Renal cortex interstitium (tissue), 11 donors: ENCODE results near the gene KRTAP10-3. TPM values are rescaled to one million over a fixed set of nuclear protein-coding genes. Genes with fewer than 3 reads are reported as not detected.

Source experiments
- DNase-seq, 11 donors: peaks; one replicate each; pipeline ENCODE4 v3.0.0-alpha.2; 2013; ENCODE audit warnings: low read depth in 9 of 11, low spot score in 4 of 11; ENCODE audit errors: extremely low read depth in 1 of 11
- polyA plus RNA-seq, 3 donors: library from polyadenylated mRNA; unstranded; fragments of 120-200 nt; gene quantifications; one replicate each; pipeline ENCODE4 v1.2.1, GENCODE V29; 2013; ENCODE audit not compliant: insufficient read length in 3 of 3

KRTAP10-3 gene
- polyA plus RNA-seq, 3 donors, result not detected

GRCh38 chr21:44533121-44533890 lies 25.3 kb downstream of the KRTAP10-3 start:
- no peak for DNase-seq

- DNase-seq, result no peak
Measured at GRCh38 chr21:44532712-44533111, 25.9 kb downstream of the KRTAP10-3 start.

- DNase-seq, result no peak
Measured at GRCh38 chr21:44531606-44532564, 26.7 kb downstream of the KRTAP10-3 start.

DNA sequence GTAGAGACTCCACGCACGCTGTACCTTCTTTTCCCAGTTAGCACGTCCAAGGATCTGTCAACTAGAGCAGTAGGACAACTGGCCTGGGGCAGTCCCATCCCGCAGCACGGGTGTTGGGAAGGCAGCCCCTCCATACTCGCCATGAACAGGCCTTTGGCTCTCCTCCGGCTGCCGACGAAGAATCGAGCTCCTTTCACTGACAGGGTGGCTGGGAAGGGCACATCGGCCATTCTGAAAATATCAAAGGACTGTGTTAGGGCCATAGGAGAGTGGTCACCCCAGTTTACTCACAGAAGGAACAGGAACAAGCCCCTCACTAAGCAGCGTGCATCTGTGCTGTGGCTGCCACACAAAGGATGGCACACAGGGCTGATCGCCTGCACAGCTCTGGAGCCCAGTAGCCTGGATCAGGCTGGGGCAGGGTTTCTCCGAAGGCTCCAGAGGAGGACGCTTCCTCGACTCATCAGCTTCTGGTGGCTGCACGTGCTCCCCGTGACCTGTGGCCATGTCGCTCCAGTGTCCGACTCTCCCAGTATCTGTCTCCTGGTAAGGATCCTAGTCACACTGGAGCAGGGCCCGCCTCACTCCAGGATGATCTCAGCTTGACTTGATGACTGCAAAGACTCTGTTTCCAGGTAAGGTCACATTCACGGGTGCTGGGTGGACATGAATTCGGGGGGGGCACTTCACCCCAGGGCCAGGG lies 27.5 kb downstream of the KRTAP10-3 start:
- DNase-seq, result no peak

- no peak for DNase-seq
Measured at GRCh38 chr21:44530221-44530902, 28.2 kb downstream of the KRTAP10-3 start.

GRCh38 chr21:44529503-44530125 lies 29.0 kb downstream of the KRTAP10-3 start:
- no peak for DNase-seq

DNA sequence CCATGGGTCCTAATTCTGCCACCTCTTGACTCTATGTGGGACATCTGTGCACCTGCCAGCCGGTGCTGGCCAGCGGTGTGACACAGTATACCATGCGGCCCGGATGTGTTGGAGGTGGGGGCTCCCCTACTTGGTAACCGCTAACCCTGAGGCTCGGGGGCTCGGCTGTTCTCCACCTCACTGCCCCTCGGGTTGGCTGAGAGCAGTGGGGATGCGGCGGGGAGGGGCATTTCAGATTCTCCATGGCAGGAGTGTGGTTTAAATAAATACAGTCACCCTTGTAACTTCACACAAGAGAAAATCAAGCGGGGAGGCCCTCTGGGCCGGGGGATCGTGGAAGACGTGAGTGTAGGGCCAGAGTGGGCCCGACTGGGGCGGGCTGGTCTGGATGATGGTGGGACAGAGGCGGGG lies 29.6 kb downstream of the KRTAP10-3 start:
- no peak for DNase-seq

DNA sequence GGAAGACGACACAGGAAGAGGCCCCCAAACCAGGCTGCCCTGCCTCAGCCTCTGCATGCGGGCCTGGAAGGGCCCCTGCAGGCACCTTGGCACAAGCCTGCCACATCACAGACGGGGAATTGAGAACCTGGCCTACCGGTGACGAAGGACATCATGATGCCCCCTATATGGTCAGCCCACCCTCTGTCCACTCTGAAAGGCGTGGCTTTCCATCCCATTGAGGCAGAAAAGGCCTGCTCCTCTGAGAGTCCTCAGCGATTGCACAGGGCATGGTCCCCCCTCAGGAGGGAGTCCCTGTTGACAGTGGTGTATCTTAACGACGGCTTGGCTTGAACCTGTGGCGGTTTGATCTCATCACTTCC lies 30.0 kb downstream of the KRTAP10-3 start:
- DNase-seq, result no peak

DNA sequence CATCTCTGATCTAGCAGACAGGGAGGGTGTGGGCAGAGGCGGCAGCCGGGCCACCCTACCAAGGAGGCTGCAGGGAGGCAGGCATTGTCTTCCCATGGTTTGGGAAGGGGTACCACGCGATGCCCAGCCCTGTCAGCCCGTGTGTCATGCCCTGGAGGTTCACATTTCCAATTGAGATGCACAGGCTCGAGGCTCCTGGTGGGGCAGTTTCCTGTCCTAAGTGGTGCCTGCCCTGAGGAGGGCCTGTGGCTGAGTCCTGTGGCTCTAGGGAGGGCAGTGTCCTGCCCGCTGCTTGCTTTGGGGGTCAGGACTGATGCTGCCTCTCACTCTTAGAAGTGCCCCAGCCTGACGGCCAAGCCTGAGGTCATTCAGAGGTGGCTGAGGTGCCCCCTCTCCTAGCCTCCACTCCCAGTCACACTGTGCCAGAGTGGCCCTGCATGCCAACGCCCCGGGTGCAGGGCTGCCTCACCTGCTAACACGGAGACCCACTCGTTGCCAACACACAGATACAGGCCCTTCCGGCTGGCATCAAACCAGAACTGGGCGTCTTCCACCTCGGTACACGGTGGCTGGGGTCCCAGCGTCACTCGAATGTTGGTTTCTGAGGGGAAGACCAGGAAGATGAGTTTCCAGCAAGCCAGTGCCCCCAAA lies 30.5 kb downstream of the KRTAP10-3 start:
- DNase-seq, result no peak

GRCh38 chr21:44527156-44527982 lies 31.2 kb downstream of the KRTAP10-3 start:
- DNase-seq, result no peak

- DNase-seq, result no peak
Measured at GRCh38 chr21:44526096-44526997, 32.2 kb downstream of the KRTAP10-3 start.

GRCh38 chr21:44525391-44526095 lies 33.1 kb downstream of the KRTAP10-3 start:
- DNase-seq, result no peak

GRCh38 chr21:44524414-44525371 lies 33.9 kb downstream of the KRTAP10-3 start:
- DNase-seq, result no peak

GRCh38 chr21:44523567-44524413 lies 34.8 kb downstream of the KRTAP10-3 start:
- DNase-seq, result no peak
